Measurements from ENCODE around the gene SALL3.

The SALL3 gene
- long read RNA-seq, result 0 reads

DNA sequence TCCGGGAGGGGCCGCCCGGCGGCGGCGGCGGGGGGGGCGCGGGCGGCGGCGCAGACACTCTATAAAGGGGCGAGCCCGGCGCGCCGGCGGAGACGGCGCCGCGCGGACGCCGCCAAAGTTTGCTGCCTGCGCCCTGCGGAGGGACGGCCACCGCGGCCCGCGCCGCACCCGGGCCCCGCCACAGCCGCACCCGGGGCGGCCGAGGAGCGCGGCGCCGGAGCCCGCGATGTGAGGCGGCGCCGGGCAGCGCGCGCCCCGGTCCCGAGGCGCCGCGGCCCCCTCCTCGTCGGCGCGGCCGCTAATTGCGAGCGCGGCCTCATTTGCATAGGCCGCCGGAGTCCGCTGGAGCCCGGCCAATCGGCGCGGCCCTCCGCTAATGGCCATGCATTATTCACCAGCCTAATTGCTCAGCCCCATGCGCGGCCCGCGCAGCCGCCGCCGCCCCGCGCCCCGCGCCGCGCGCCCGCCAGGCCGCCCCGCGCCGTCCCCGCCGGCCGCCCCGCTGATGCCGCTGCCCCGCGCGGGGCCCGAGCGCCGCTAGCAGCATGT, at the start of gene SALL3:
Gene SALL3 (plus strand): TSS at position 89 of the 549 bp plus-strand sequence. CDS start 457 bp downstream, at position 546.
- peaks cover 77% of the 10 kb centered on the region for H3K27me3 ChIP-seq (ENCODE audit: insufficient read depth, poor library complexity, severe bottlenecking)
- H3K27ac ChIP-seq (replicated peaks), result no peak within 1 kb of the TSS
- no peak for DNase-seq (ENCODE audit: low read depth in 1 of 2, low spot score in 1 of 2)
- TF ChIP-seq GABPA (IDR thresholded peaks at IDR 0.05; ENCODE audit: low read depth), result no peak
- no peak for TF ChIP-seq SPI1 (IDR thresholded peaks at IDR 0.05; ENCODE audit: borderline replicate concordance, low read depth)
- no peak for TF ChIP-seq POLR2AphosphoS5 (IDR thresholded peaks at IDR 0.05; ENCODE audit: low read depth)
- TF ChIP-seq, protein P1, sequence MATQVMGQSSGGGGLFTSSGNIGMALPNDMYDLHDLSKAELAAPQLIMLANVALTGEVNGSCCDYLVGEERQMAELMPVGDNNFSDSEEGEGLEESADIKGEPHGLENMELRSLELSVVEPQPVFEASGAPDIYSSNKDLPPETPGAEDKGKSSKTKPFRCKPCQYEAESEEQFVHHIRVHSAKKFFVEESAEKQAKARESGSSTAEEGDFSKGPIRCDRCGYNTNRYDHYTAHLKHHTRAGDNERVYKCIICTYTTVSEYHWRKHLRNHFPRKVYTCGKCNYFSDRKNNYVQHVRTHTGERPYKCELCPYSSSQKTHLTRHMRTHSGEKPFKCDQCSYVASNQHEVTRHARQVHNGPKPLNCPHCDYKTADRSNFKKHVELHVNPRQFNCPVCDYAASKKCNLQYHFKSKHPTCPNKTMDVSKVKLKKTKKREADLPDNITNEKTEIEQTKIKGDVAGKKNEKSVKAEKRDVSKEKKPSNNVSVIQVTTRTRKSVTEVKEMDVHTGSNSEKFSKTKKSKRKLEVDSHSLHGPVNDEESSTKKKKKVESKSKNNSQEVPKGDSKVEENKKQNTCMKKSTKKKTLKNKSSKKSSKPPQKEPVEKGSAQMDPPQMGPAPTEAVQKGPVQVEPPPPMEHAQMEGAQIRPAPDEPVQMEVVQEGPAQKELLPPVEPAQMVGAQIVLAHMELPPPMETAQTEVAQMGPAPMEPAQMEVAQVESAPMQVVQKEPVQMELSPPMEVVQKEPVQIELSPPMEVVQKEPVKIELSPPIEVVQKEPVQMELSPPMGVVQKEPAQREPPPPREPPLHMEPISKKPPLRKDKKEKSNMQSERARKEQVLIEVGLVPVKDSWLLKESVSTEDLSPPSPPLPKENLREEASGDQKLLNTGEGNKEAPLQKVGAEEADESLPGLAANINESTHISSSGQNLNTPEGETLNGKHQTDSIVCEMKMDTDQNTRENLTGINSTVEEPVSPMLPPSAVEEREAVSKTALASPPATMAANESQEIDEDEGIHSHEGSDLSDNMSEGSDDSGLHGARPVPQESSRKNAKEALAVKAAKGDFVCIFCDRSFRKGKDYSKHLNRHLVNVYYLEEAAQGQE (IDR thresholded peaks at IDR 0.05; ENCODE audit: insufficient replicate concordance, low read depth), result no peak
- TF ChIP-seq, protein P2, sequence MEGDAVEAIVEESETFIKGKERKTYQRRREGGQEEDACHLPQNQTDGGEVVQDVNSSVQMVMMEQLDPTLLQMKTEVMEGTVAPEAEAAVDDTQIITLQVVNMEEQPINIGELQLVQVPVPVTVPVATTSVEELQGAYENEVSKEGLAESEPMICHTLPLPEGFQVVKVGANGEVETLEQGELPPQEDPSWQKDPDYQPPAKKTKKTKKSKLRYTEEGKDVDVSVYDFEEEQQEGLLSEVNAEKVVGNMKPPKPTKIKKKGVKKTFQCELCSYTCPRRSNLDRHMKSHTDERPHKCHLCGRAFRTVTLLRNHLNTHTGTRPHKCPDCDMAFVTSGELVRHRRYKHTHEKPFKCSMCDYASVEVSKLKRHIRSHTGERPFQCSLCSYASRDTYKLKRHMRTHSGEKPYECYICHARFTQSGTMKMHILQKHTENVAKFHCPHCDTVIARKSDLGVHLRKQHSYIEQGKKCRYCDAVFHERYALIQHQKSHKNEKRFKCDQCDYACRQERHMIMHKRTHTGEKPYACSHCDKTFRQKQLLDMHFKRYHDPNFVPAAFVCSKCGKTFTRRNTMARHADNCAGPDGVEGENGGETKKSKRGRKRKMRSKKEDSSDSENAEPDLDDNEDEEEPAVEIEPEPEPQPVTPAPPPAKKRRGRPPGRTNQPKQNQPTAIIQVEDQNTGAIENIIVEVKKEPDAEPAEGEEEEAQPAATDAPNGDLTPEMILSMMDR (IDR thresholded peaks at IDR 0.05; ENCODE audit: insufficient read depth, low read length), result no peak
- no peak within 1 kb of the TSS for H3K4me3 ChIP-seq (replicated peaks; ENCODE audit: insufficient read depth, low read length)

DNA sequence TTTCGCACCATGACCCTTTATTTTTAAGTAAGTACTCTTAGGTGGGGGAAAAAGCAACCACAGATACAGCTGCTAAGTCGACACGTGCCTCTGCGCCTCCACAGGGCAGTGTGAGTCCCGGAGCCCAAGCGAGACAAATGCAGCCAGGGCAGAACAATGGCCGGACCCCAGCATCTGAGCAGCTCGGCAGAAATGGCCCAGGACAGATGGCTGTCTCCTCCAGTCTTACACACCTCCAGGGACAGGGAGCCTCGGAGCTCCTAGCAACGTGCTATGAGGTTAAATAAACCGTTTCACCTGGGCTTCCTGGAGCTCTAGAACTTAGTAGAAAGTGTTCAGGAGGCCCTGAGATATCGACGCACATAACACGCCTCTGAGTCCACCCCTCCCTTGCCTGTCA, 47.3 kb upstream of the SALL3 start:
- no peak for TF ChIP-seq POLR2AphosphoS5 (IDR thresholded peaks at IDR 0.05; ENCODE audit: low read depth)
- no peak for TF ChIP-seq GABPA (IDR thresholded peaks at IDR 0.05; ENCODE audit: low read depth)
- no peak for TF ChIP-seq SPI1 (IDR thresholded peaks at IDR 0.05; ENCODE audit: borderline replicate concordance, low read depth)
- TF ChIP-seq, protein P1 (IDR thresholded peaks at IDR 0.05; ENCODE audit: insufficient replicate concordance, low read depth), result no peak
- TF ChIP-seq, protein P2 (IDR thresholded peaks at IDR 0.05; ENCODE audit: insufficient read depth, low read length), result no peak
- Histone ChIP-seq H3K4me3 (replicated peaks; ENCODE audit: insufficient read depth, low read length) (no peak overlapping the region), H3K27me3 (ENCODE audit: insufficient read depth, poor library complexity, severe bottlenecking) (peaks cover 4% of the 10 kb centered on the region), H3K27ac (replicated peaks) (no peak overlapping the region)
- DNase-seq (ENCODE audit: low read depth in 1 of 2, low spot score in 1 of 2), result no peak

DNA sequence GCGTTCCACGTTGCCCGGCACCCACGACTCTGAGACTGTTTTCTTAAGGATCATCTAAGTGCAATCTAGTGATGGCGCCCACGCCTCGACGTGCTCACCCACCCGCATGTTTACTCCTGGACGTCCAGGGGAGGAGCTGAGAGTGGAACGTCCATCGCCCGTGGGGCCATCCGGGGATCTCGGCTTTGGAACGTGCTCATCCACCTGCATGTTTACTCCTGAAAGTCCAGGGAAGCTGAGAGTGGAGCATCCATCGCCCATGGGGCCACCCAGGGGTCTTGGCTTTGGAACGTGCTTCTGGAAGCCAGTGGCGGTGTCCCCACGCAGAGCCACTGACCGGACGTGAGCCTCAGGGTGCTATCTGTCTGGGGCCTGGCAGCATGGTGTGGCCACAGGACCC, 45.6 kb upstream of the SALL3 start:
- no peak for DNase-seq (ENCODE audit: low read depth in 1 of 2, low spot score in 1 of 2)
- Histone ChIP-seq H3K27ac (replicated peaks) (no peak overlapping the region), H3K4me3 (replicated peaks; ENCODE audit: insufficient read depth, low read length) (no peak overlapping the region), H3K27me3 (ENCODE audit: insufficient read depth, poor library complexity, severe bottlenecking) (peaks cover 4% of the 10 kb centered on the region)
- TF ChIP-seq POLR2AphosphoS5 (IDR thresholded peaks at IDR 0.05; ENCODE audit: low read depth) (no peak), GABPA (IDR thresholded peaks at IDR 0.05; ENCODE audit: low read depth) (no peak), SPI1 (IDR thresholded peaks at IDR 0.05; ENCODE audit: borderline replicate concordance, low read depth) (no peak)
- TF ChIP-seq, protein P2 (IDR thresholded peaks at IDR 0.05; ENCODE audit: insufficient read depth, low read length), result no peak
- TF ChIP-seq, protein P1 (IDR thresholded peaks at IDR 0.05; ENCODE audit: insufficient replicate concordance, low read depth), result no peak

All from HL-60 (cell line).